CD4-positive, alpha-beta T cell treated with Interleukin-6 at 100 ng/mL for 8 hours (primary cell): ENCODE data around the gene SLC25A33.
"Not testable (repeated sequence)": the region's sequence is repeated elsewhere in the genome, so short reads cannot be mapped to it uniquely, and the experiment has no call there.

Experiments
- DNase-seq: peaks from one replicate; pipeline ENCODE4 v3.0.0-alpha.2; 2020; ENCODE audit warnings: mixed read lengths, low spot score

The SLC25A33 gene

GRCh38 chr1:9539165-9539828, at the start of gene SLC25A33:
Gene SLC25A33 (plus strand): TSS chr1:9539465. CDS start chr1:9539692, 227 bp downstream.
- DNase-seq, result peak; percentile 93

GRCh38 chr1:9490605-9491339, 48.5 kb upstream of the SLC25A33 start:
- DNase-seq, result peak; percentile 79

- DNase-seq, result no peak
Measured at GRCh38 chr1:9493326-9493725, 45.9 kb upstream of the SLC25A33 start.

GRCh38 chr1:9494936-9495758, 44.1 kb upstream of the SLC25A33 start:
- DNase-seq, result peak; percentile 57

GRCh38 chr1:9495854-9496374, 43.4 kb upstream of the SLC25A33 start:
- no peak for DNase-seq

- no peak for DNase-seq
Measured at GRCh38 chr1:9500756-9501754, 38.2 kb upstream of the SLC25A33 start.

GRCh38 chr1:9503001-9503675, 36.1 kb upstream of the SLC25A33 start:
- DNase-seq, result no peak

- no peak for DNase-seq
Measured at GRCh38 chr1:9505143-9505542, 34.1 kb upstream of the SLC25A33 start.

GRCh38 chr1:9506901-9507300, 32.4 kb upstream of the SLC25A33 start:
- DNase-seq, result no peak

GRCh38 chr1:9510130-9510529, 29.1 kb upstream of the SLC25A33 start:
- no peak for DNase-seq

- DNase-seq, result not testable (repeated sequence)
Measured at GRCh38 chr1:9515550-9515949, 23.7 kb upstream of the SLC25A33 start.

GRCh38 chr1:9518454-9518998, 20.7 kb upstream of the SLC25A33 start:
- no peak for DNase-seq

- no peak for DNase-seq
Measured at GRCh38 chr1:9520411-9520810, 18.9 kb upstream of the SLC25A33 start.

GRCh38 chr1:9529190-9529589, 10.1 kb upstream of the SLC25A33 start:
- no peak for DNase-seq

GRCh38 chr1:9530320-9530719, 8.9 kb upstream of the SLC25A33 start:
- DNase-seq, result no peak

GRCh38 chr1:9534953-9535352, 4.3 kb upstream of the SLC25A33 start:
- no peak for DNase-seq

- DNase-seq, result no peak
Measured at GRCh38 chr1:9536301-9536700, 3.0 kb upstream of the SLC25A33 start.

GRCh38 chr1:9537863-9538668, 1.2 kb upstream of the SLC25A33 start:
- DNase-seq, result no peak

- DNase-seq, result no peak
Measured at GRCh38 chr1:9538669-9539164, 548 bp upstream of the SLC25A33 start.
